Measurements from ENCODE around the gene FTO.

- TF ChIP-seq, protein P1, sequence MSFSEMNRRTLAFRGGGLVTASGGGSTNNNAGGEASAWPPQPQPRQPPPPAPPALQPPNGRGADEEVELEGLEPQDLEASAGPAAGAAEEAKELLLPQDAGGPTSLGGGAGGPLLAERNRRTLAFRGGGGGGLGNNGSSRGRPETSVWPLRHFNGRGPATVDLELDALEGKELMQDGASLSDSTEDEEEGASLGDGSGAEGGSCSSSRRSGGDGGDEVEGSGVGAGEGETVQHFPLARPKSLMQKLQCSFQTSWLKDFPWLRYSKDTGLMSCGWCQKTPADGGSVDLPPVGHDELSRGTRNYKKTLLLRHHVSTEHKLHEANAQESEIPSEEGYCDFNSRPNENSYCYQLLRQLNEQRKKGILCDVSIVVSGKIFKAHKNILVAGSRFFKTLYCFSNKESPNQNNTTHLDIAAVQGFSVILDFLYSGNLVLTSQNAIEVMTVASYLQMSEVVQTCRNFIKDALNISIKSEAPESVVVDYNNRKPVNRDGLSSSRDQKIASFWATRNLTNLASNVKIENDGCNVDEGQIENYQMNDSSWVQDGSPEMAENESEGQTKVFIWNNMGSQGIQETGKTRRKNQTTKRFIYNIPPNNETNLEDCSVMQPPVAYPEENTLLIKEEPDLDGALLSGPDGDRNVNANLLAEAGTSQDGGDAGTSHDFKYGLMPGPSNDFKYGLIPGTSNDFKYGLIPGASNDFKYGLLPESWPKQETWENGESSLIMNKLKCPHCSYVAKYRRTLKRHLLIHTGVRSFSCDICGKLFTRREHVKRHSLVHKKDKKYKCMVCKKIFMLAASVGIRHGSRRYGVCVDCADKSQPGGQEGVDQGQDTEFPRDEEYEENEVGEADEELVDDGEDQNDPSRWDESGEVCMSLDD (CRISPR knock-in tag; IDR thresholded peaks at IDR 0.05; ENCODE audit: borderline replicate concordance): no peak
- TF ChIP-seq, protein P2, sequence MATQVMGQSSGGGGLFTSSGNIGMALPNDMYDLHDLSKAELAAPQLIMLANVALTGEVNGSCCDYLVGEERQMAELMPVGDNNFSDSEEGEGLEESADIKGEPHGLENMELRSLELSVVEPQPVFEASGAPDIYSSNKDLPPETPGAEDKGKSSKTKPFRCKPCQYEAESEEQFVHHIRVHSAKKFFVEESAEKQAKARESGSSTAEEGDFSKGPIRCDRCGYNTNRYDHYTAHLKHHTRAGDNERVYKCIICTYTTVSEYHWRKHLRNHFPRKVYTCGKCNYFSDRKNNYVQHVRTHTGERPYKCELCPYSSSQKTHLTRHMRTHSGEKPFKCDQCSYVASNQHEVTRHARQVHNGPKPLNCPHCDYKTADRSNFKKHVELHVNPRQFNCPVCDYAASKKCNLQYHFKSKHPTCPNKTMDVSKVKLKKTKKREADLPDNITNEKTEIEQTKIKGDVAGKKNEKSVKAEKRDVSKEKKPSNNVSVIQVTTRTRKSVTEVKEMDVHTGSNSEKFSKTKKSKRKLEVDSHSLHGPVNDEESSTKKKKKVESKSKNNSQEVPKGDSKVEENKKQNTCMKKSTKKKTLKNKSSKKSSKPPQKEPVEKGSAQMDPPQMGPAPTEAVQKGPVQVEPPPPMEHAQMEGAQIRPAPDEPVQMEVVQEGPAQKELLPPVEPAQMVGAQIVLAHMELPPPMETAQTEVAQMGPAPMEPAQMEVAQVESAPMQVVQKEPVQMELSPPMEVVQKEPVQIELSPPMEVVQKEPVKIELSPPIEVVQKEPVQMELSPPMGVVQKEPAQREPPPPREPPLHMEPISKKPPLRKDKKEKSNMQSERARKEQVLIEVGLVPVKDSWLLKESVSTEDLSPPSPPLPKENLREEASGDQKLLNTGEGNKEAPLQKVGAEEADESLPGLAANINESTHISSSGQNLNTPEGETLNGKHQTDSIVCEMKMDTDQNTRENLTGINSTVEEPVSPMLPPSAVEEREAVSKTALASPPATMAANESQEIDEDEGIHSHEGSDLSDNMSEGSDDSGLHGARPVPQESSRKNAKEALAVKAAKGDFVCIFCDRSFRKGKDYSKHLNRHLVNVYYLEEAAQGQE (IDR thresholded peaks at IDR 0.05; ENCODE audit: borderline replicate concordance in 1 of 2, low read depth in 1 of 2, low read length in 2 of 2): no peak
- TF ChIP-seq, protein P3, sequence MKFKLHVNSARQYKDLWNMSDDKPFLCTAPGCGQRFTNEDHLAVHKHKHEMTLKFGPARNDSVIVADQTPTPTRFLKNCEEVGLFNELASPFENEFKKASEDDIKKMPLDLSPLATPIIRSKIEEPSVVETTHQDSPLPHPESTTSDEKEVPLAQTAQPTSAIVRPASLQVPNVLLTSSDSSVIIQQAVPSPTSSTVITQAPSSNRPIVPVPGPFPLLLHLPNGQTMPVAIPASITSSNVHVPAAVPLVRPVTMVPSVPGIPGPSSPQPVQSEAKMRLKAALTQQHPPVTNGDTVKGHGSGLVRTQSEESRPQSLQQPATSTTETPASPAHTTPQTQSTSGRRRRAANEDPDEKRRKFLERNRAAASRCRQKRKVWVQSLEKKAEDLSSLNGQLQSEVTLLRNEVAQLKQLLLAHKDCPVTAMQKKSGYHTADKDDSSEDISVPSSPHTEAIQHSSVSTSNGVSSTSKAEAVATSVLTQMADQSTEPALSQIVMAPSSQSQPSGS (CRISPR knock-in tag; IDR thresholded peaks at IDR 0.05): no peak
- TF ChIP-seq ZKSCAN5 (CRISPR knock-in tag; IDR thresholded peaks at IDR 0.05): no peak
These were observed 166.9 kb downstream of the FTO start for GRCh38 chr16:53870831-53871230.
